IMR-90 (cell line): ENCODE data around the gene ZMIZ2. TPM values are rescaled to one million over a fixed set of nuclear protein-coding genes. Genes with fewer than 3 reads are reported as not detected.

Source experiments
- ATAC-seq: fragments of 200-7000 bp; cut with Tn5 transposase; 2 replicates; pipeline ENCODE4 v1.9.1; 2020; ENCODE audit warnings: low read depth, mild to moderate bottlenecking, moderate library complexity
- BruUV-seq: library from RNA; stranded (reverse); fragments of 400-500 nt; replicated peaks from 2 replicates; lab custom pipeline; 2021; lab: Mats Ljungman, UMichigan
- CTCF ChIA-PET: fragments of 300-600 bp; formaldehyde crosslinking; extraction: SDS; loops from one replicate; lab custom pipeline; 2021; ENCODE audit warnings: antibody characterized with exemption; lab: Yijun Ruan, JAX
- POLR2A ChIA-PET: fragments of 300-600 bp; sonication (Branson Sonifier 250); formaldehyde crosslinking; loops from one replicate; lab custom pipeline; 2022; ENCODE audit warnings: antibody characterized with exemption; ENCODE audit not compliant: unreplicated experiment; lab: Charles Lee
- DNase-seq: peaks from one replicate; pipeline ENCODE4 v3.0.0; 2013
- H2AFZ ChIP-seq: replicated peaks from 2 replicates; pipeline ENCODE3; 2013; ENCODE audit warnings: low read length, mild to moderate bottlenecking; ENCODE audit not compliant: poor library complexity
- H2AK5ac ChIP-seq: 2 replicates; pipeline ENCODE4 v1.6.1; 2013; ENCODE audit warnings: low read depth, low read length, inconsistent platforms
- H2AK9ac ChIP-seq: replicated peaks from 2 replicates; pipeline ENCODE3; 2013; ENCODE audit warnings: mild to moderate bottlenecking, low read depth, low read length, moderate library complexity; ENCODE audit not compliant: poor library complexity
- H2BK120ac ChIP-seq: 2 replicates; pipeline ENCODE4 v1.6.1; 2013; ENCODE audit warnings: low read depth, low read length, inconsistent platforms
- H2BK15ac ChIP-seq: 3 replicates; pipeline ENCODE4 v1.6.1; 2013; ENCODE audit warnings: low read depth, low read length, inconsistent platforms
- H2BK20ac ChIP-seq: 2 replicates; pipeline ENCODE4 v1.6.1; 2013; ENCODE audit warnings: low read depth, mild to moderate bottlenecking, inconsistent platforms, low read length, moderate library complexity
- H2BK5ac ChIP-seq: 2 replicates; pipeline ENCODE4 v1.6.1; 2013; ENCODE audit warnings: mild to moderate bottlenecking, low read depth, low read length, inconsistent platforms; ENCODE audit not compliant: poor library complexity, severe bottlenecking
- H3K14ac ChIP-seq: replicated peaks from 2 replicates; pipeline ENCODE4 v1.6.1; 2013; ENCODE audit warnings: low read depth, low read length, inconsistent platforms
- H3K18ac ChIP-seq: 2 replicates; pipeline ENCODE4 v1.6.1; 2013; ENCODE audit warnings: low read depth, low read length, control low read depth
- H3K23ac ChIP-seq: 2 replicates; pipeline ENCODE4 v1.6.1; 2013; ENCODE audit warnings: low read depth, low read length, inconsistent platforms
- H3K27ac ChIP-seq: 2 replicates; pipeline ENCODE4 v1.5.1; 2013; ENCODE audit warnings: mild to moderate bottlenecking, control low read depth, low read length; ENCODE audit not compliant: insufficient read depth
- H3K27me3 ChIP-seq: 2 replicates; pipeline ENCODE4 v1.6.1; 2013; ENCODE audit warnings: low read length; ENCODE audit not compliant: control insufficient read depth, insufficient read depth
- H3K36me3 ChIP-seq: 2 replicates; pipeline ENCODE4 v1.6.1; 2013; ENCODE audit warnings: low read length, mixed read lengths; ENCODE audit not compliant: control insufficient read depth, insufficient read depth
- H3K4ac ChIP-seq: 2 replicates; pipeline ENCODE4 v1.6.1; 2013; ENCODE audit warnings: low read depth, low read length, inconsistent platforms
- H3K4me1 ChIP-seq: 2 replicates; pipeline ENCODE4 v1.6.1; 2013; ENCODE audit warnings: low read length, mixed read lengths; ENCODE audit not compliant: control insufficient read depth, insufficient read depth
- H3K4me2 ChIP-seq: 2 replicates; pipeline ENCODE4 v1.6.1; 2013; ENCODE audit warnings: low read depth, mild to moderate bottlenecking, control low read depth, low read length, moderate library complexity
- H3K4me3 ChIP-seq: 2 replicates; pipeline ENCODE4 v1.5.1; 2013; ENCODE audit warnings: low read depth, mild to moderate bottlenecking, control low read depth, low read length, moderate library complexity; ENCODE audit not compliant: insufficient read depth
- H3K56ac ChIP-seq: 2 replicates; pipeline ENCODE4 v1.6.1; 2013; ENCODE audit warnings: low read length, inconsistent platforms; ENCODE audit not compliant: insufficient read depth; ENCODE audit errors: extremely low read depth
- H3K79me1 ChIP-seq, 2 experiments: 2 replicates each; pipeline ENCODE4 v1.6.1; 2013; ENCODE audit warnings: low read length in 2 of 2, inconsistent platforms in 1 of 2, low read depth in 1 of 2
- H3K9ac ChIP-seq: 2 replicates; pipeline ENCODE4 v1.6.1; 2013; ENCODE audit warnings: low read depth, low read length, control low read depth
- H3K9me1 ChIP-seq: 2 replicates; pipeline ENCODE4 v1.6.1; 2013; ENCODE audit warnings: low read length, inconsistent platforms; ENCODE audit not compliant: insufficient read depth
- H3K9me3 ChIP-seq: 2 replicates; pipeline ENCODE4 v1.6.1; 2013; ENCODE audit warnings: low read length; ENCODE audit not compliant: control insufficient read depth, insufficient read depth
- H4K20me1 ChIP-seq: 2 replicates; pipeline ENCODE4 v1.6.1; 2013; ENCODE audit warnings: low read length, inconsistent platforms; ENCODE audit not compliant: insufficient read depth
- H4K5ac ChIP-seq: 2 replicates; pipeline ENCODE4 v1.6.1; 2013; ENCODE audit warnings: mild to moderate bottlenecking, low read depth, low read length, control low read depth
- H4K8ac ChIP-seq, 2 experiments: 2 replicates each; pipeline ENCODE4 v1.6.1; 2013; ENCODE audit warnings: low read depth in 2 of 2, low read length in 2 of 2, control low read depth in 1 of 2, inconsistent platforms in 1 of 2
- H4K91ac ChIP-seq: 2 replicates; pipeline ENCODE4 v1.6.1; 2013; ENCODE audit warnings: low read depth, low read length, inconsistent platforms; ENCODE audit not compliant: insufficient read depth
- CEBPB ChIP-seq: IDR thresholded peaks from 2 replicates; pipeline ENCODE4 v1.6.1; 2012; ENCODE audit warnings: low read depth, low read length, improper control_type of control experiment
- MAZ ChIP-seq: IDR thresholded peaks from 2 replicates; pipeline ENCODE4 v1.6.1; 2012; ENCODE audit warnings: low read depth, mild to moderate bottlenecking, low read length, improper control_type of control experiment, moderate library complexity, borderline replicate concordance
- POLR2A ChIP-seq: IDR thresholded peaks from 2 replicates; pipeline ENCODE4 v1.6.1; 2012; ENCODE audit warnings: mild to moderate bottlenecking, low read depth, low read length
- RCOR1 ChIP-seq: IDR thresholded peaks from 2 replicates; pipeline ENCODE4 v1.6.1; 2012; ENCODE audit warnings: mild to moderate bottlenecking, low read length, improper control_type of control experiment; ENCODE audit not compliant: insufficient replicate concordance
- WGBS, 2 experiments: methylation state at CpG; one replicate each; pipeline versions ENCODE4 v1.1.5 to v1.1.7; 2013; ENCODE audit warnings: missing lambda C conversion rate in 2 of 2; ENCODE audit not compliant: insufficient read length in 1 of 2; ENCODE audit errors: extremely low coverage in 2 of 2; 5-methylcytosine and 5-hydroxymethylcytosine counted together
- dilution Hi-C: fragments of 300-500 bp; cut with HindIII; formaldehyde crosslinking; loops from one replicate; pipeline ENCODE4 v1.14.3; 2018; ENCODE audit warnings: low sequenced_read_pairs; ENCODE audit not compliant: unreplicated experiment
- in situ Hi-C: fragments of 300-500 bp; cut with MboI; formaldehyde crosslinking; loops from 3 replicates; pipeline ENCODE4 v1.14.3; 2019; ENCODE audit warnings: low sequenced_read_pairs, inconsistent platforms, mixed read lengths
- intact Hi-C: fragments of 100-400 bp; cut with micrococcal nuclease; formaldehyde crosslinking; loops from 2 replicates; pipeline ENCODE4 v1.10.0; 2022
- polyA plus RNA-seq, 3 experiments: library from polyadenylated mRNA; depleted of rRNA; stranded (reverse); fragments of >200 nt; gene quantifications; 2 replicates each; pipeline ENCODE4 v1.2.3, GENCODE V29; 2012; ENCODE audit warnings: low replicate concordance in 1 of 3
- total RNA-seq: library from RNA; depleted of rRNA; stranded (reverse); fragments of >200 nt; gene quantifications from 2 replicates; pipeline ENCODE4 v1.2.3, GENCODE V29; 2012

ZMIZ2 gene
- total and polyA plus RNA-seq, 2 of the 4 experiments (the other 2 are of a cell fraction), result 3.0 to 24.0 TPM

- TF ChIP-seq MAZ, result no peak
These were observed 14.3 kb downstream of the ZMIZ2 start (continued) for GRCh38 chr7:44762726-44763522.

- Histone ChIP-seq H3K4ac (no peak overlapping the region), H2BK120ac (no peak overlapping the region), H3K18ac (no peak overlapping the region), H2BK20ac (no peak overlapping the region), H3K79me1 (peaks cover 0 to 8% of the 10 kb centered on the region in 2 experiments; a peak in 2 of 4 replicates), H3K23ac (no peak overlapping the region), H3K14ac (no peak overlapping the region), H3K56ac (no peak overlapping the region), H2AK5ac (no peak overlapping the region), H4K20me1 (no peaks in the 10 kb centered on the region; the same call in none of the 2 replicates), H3K4me1 (peaks cover 19% of the 10 kb centered on the region), H2AK9ac (no peak overlapping the region), H3K27ac (no peak overlapping the region), H2BK15ac (no peak overlapping the region), H3K4me2 (no peak overlapping the region), H4K91ac (no peak overlapping the region), H3K27me3 (no peaks in the 10 kb centered on the region), H3K9ac (no peak overlapping the region), H4K8ac (no peak overlapping the region), H4K5ac (no peak overlapping the region), H2BK5ac (no peak overlapping the region), H3K36me3 (peaks cover 77% of the 10 kb centered on the region), H3K4me3 (no peak overlapping the region), H3K9me1 (peaks cover 11% of the 10 kb centered on the region), H2AFZ (no peak overlapping the region), H3K9me3 (no peaks in the 10 kb centered on the region)
- ChIA-PET CTCF (no interaction called here), POLR2A (no interaction called here)
- dilution Hi-C loops, result no loop called here
- TF ChIP-seq POLR2A, result no peak
- TF ChIP-seq RCOR1, result no peak
- no peak for TF ChIP-seq CEBPB
- TF ChIP-seq MAZ, result no peak
- in situ Hi-C loops, result no loop called here
- WGBS, 2 experiments, result 100% methylated on average over 1 of the region's 6 CpGs; no CpG with 5 or more reads in 1 of the 2 experiments
- intact Hi-C loops, result no loop called here
- no peak for DNase-seq
- BruUV-seq, result no TSS peak
- no peak for ATAC-seq
These were observed 15.4 kb downstream of the ZMIZ2 start for GRCh38 chr7:44764081-44764480.
